Glutamatergic neuron (in vitro differentiated cells): ENCODE data around the gene ARFGEF3. TPM values are rescaled to one million over a fixed set of nuclear protein-coding genes. Genes with fewer than 3 reads are reported as not detected.
"Not testable (repeated sequence)": the region's sequence is repeated elsewhere in the genome, so short reads cannot be mapped to it uniquely, and the experiment has no call there.

Experiments
- DNase-seq: peaks from one replicate; pipeline ENCODE4 v3.0.0; 2022
- H3K27ac Mint-ChIP-seq: one replicate; pipeline ENCODE4 v1.8.0; 2020; ENCODE audit warnings: mild to moderate bottlenecking, mixed read lengths, inconsistent platforms; ENCODE audit not compliant: unreplicated experiment
- H3K27me3 Mint-ChIP-seq: one replicate; pipeline ENCODE4 v1.8.0; 2020; ENCODE audit warnings: mild to moderate bottlenecking, moderate library complexity, mixed read lengths, inconsistent platforms; ENCODE audit not compliant: unreplicated experiment
- H3K36me3 Mint-ChIP-seq: one replicate; pipeline ENCODE4 v1.8.0; 2020; ENCODE audit warnings: mild to moderate bottlenecking, mixed read lengths, inconsistent platforms; ENCODE audit not compliant: unreplicated experiment
- H3K4me1 Mint-ChIP-seq: one replicate; pipeline ENCODE4 v1.8.0; 2020; ENCODE audit warnings: mild to moderate bottlenecking, low read depth, mixed read lengths, inconsistent platforms; ENCODE audit not compliant: unreplicated experiment
- H3K4me3 Mint-ChIP-seq: one replicate; pipeline ENCODE4 v1.8.0; 2020; ENCODE audit warnings: mild to moderate bottlenecking, mixed read lengths, inconsistent platforms; ENCODE audit not compliant: unreplicated experiment
- H3K9me3 Mint-ChIP-seq: one replicate; pipeline ENCODE4 v1.8.0; 2020; ENCODE audit warnings: mild to moderate bottlenecking, moderate library complexity, mixed read lengths, inconsistent platforms; ENCODE audit not compliant: unreplicated experiment
- total RNA-seq: library from RNA; stranded (reverse); fragmentation: NEBNext Ultra II Directional; extraction: Animal tissue kit (Norgen Biotek cat#: 25700); gene quantifications from one replicate; pipeline ENCODE4 v1.2.1, GENCODE V29; 2021; ENCODE audit not compliant: unreplicated experiment
- TF ChIP-seq, protein P1 (sequence below): fragments of 200-600 bp; sonication (generic); IDR thresholded peaks from one replicate; pipeline ENCODE4 v1.5.0; 2021; ENCODE audit not compliant: partially characterized antibody, unreplicated experiment

ARFGEF3 gene
- total RNA-seq, 1 donor from 2014 or later, result 15.3 TPM

GRCh38 chr6:138211601-138212000 is 49.9 kb downstream of the ARFGEF3 start:
- Mint-ChIP-seq H3K4me3 (no peak overlapping the region), H3K36me3 (no peaks in the 10 kb centered on the region), H3K27me3 (no peaks in the 10 kb centered on the region), H3K9me3 (no peaks in the 10 kb centered on the region), H3K4me1 (peaks cover 7% of the 10 kb centered on the region), H3K27ac (no peak overlapping the region)
- DNase-seq, result no peak
- TF ChIP-seq, protein P1, sequence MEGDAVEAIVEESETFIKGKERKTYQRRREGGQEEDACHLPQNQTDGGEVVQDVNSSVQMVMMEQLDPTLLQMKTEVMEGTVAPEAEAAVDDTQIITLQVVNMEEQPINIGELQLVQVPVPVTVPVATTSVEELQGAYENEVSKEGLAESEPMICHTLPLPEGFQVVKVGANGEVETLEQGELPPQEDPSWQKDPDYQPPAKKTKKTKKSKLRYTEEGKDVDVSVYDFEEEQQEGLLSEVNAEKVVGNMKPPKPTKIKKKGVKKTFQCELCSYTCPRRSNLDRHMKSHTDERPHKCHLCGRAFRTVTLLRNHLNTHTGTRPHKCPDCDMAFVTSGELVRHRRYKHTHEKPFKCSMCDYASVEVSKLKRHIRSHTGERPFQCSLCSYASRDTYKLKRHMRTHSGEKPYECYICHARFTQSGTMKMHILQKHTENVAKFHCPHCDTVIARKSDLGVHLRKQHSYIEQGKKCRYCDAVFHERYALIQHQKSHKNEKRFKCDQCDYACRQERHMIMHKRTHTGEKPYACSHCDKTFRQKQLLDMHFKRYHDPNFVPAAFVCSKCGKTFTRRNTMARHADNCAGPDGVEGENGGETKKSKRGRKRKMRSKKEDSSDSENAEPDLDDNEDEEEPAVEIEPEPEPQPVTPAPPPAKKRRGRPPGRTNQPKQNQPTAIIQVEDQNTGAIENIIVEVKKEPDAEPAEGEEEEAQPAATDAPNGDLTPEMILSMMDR, result no peak

- not testable (repeated sequence) for H3K27ac Mint-ChIP-seq, H3K27me3 Mint-ChIP-seq, H3K9me3 Mint-ChIP-seq, H3K4me1 Mint-ChIP-seq, DNase-seq, H3K36me3 Mint-ChIP-seq, H3K4me3 Mint-ChIP-seq
Observed at GRCh38 chr6:138212530-138212929, 50.8 kb downstream of the ARFGEF3 start.

DNA sequence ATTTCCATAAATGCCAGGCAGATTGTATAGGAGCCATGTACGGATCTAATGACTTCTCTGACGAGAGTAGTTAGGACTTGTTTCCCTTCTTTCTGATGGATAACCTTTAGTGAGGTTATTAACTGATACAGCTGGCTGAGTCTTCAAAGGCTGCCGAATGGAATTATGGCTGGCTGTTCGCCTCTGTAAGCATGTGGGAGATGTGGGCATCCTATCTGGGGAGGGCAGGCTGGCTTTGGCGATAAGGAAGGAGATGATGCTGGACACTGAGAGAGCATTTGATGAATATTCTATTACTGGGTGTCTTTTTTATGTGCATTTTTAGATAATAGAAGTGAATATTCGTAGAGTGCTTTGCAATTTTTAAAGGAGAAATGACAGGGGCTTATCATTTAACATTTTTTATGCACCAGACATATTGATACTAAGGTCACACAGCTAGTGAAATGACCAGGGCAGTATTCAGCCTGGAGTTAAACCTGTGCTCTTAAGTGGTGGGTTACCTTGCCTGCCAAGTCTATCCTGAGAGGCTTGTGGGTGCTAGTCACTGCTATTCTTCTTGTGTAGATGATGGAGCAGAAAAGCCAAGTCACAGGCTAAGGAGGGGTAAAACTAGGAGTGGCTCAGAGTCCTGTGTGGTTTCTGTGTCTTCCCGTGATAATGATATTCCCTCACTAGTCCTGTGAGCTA is 53.5 kb downstream of the ARFGEF3 start:
- Mint-ChIP-seq H3K36me3 (no peaks in the 10 kb centered on the region), H3K27ac (no peak overlapping the region), H3K9me3 (no peaks in the 10 kb centered on the region), H3K4me3 (no peak overlapping the region), H3K27me3 (peaks cover 2% of the 10 kb centered on the region), H3K4me1 (peaks cover 7% of the 10 kb centered on the region)
- DNase-seq, result no peak
- TF ChIP-seq, protein P1, result no peak

DNA sequence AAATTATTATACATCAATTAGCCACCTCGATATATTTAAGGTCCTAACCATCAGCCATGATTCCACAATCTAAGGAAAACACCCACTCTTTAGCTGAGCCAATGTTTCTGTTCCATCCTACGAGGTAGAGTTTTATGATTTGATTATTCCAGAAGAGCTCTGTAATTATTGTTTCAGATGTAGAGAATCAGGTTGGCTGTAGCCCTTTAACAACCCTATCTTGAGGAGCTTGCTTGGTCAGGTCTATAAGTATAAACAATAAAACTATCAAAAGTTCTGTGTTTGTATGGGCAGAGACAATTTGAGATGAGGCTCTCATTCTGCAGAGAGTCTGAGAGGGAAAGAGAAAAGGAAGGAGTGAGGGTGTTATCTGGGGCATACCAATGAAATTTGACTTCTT is 56.7 kb downstream of the ARFGEF3 start, which contains the start of gene PBOV1:
TSS of gene PBOV1 (minus strand) at position 43 of the 400 bp plus-strand sequence. CDS start 96 bp downstream, outside the sequence.
- Mint-ChIP-seq H3K36me3 (no peaks in the 10 kb centered on the region), H3K9me3 (no peaks in the 10 kb centered on the region), H3K27ac (no peak within 1 kb of the TSS), H3K27me3 (peaks cover 3% of the 10 kb centered on the region), H3K4me1 (peaks cover 7% of the 10 kb centered on the region), H3K4me3 (no peak within 1 kb of the TSS)
- TF ChIP-seq, protein P1, result no peak
- no peak for DNase-seq

DNA sequence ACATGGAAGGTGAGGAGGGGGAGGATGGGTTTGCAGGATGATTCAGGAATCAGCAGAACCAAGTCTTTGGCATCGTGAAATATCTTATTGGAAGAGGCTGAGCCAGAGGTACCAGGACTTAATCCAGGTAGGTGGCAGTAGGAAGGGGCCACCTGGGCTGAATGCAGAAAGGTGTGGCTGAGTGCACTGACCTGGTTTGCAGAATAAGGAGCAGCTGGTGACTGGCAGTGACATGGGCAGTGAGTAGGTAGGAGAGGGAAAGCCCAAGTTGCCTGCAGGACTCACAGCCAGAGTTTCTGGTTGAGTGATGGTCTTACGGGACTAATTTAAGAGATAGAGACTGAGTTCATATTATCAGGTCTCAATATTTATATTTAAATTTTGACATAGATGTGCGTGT is 57.7 kb downstream of the ARFGEF3 start:
- peaks cover 3% of the 10 kb centered on the region for H3K27me3 Mint-ChIP-seq
- H3K4me3 Mint-ChIP-seq, result no peak overlapping the region
- no peak overlapping the region for H3K27ac Mint-ChIP-seq

More for the DNA sequence above, 57.7 kb downstream of the ARFGEF3 start:
- H3K4me1 Mint-ChIP-seq, result peaks cover 7% of the 10 kb centered on the region
- no peaks in the 10 kb centered on the region for H3K36me3 Mint-ChIP-seq
- TF ChIP-seq, protein P1, result no peak
- H3K9me3 Mint-ChIP-seq, result no peaks in the 10 kb centered on the region
- DNase-seq, result no peak
